NCI-H146 treated with DMSO at 0.1 percent for 48 hours (cell line): ENCODE data around the gene SPATA6.
"Not testable (repeated sequence)": the region's sequence is repeated elsewhere in the genome, so short reads cannot be mapped to it uniquely, and the experiment has no call there.

ENCODE experiments used
- DNase-seq: peaks from one replicate; lab custom pipeline; 2025; ENCODE audit not compliant: unreplicated experiment; lab: John Stamatoyannopoulos, UW

The SPATA6 gene

GRCh38 chr1:48471691-48472576, at the start of gene SPATA6:
Gene SPATA6 (minus strand): TSS chr1:48472204. CDS start chr1:48472008, 196 bp downstream.
- DNase-seq, result peak; percentile 51

- not testable (repeated sequence) for DNase-seq
These were observed 47.9 kb upstream of the SPATA6 start for GRCh38 chr1:48519896-48520295.

GRCh38 chr1:48506870-48507269, 34.9 kb upstream of the SPATA6 start:
- no peak for DNase-seq

- DNase-seq, result no peak
These were observed 28.8 kb upstream of the SPATA6 start for GRCh38 chr1:48500541-48501450.

- DNase-seq, result no peak
These were observed 27.3 kb upstream of the SPATA6 start for GRCh38 chr1:48499211-48499735.

- peak; percentile 20 for DNase-seq
These were observed 26.2 kb upstream of the SPATA6 start for GRCh38 chr1:48498096-48498791.

GRCh38 chr1:48495911-48496310, 23.9 kb upstream of the SPATA6 start:
- DNase-seq, result no peak

- no peak for DNase-seq
These were observed 23.2 kb upstream of the SPATA6 start for GRCh38 chr1:48495166-48495565.

- DNase-seq, result no peak
These were observed 22.2 kb upstream of the SPATA6 start for GRCh38 chr1:48493970-48494769.

GRCh38 chr1:48493041-48493440, 21.0 kb upstream of the SPATA6 start:
- DNase-seq, result no peak

GRCh38 chr1:48492392-48492791, 20.4 kb upstream of the SPATA6 start:
- no peak for DNase-seq

GRCh38 chr1:48488721-48489120, 16.7 kb upstream of the SPATA6 start:
- no peak for DNase-seq

GRCh38 chr1:48480504-48480903, 8.5 kb upstream of the SPATA6 start:
- no peak for DNase-seq

- not testable (repeated sequence) for DNase-seq
These were observed 8.0 kb upstream of the SPATA6 start for GRCh38 chr1:48480023-48480422.

- DNase-seq, result no peak
These were observed 634 bp upstream of the SPATA6 start for GRCh38 chr1:48472638-48473037.

- no peak for DNase-seq
These were observed 884 bp downstream of the SPATA6 start for GRCh38 chr1:48470950-48471690.

GRCh38 chr1:48470481-48470855, 1.5 kb downstream of the SPATA6 start:
- DNase-seq, result no peak

GRCh38 chr1:48469616-48470480, 2.2 kb downstream of the SPATA6 start:
- no peak for DNase-seq

GRCh38 chr1:48466594-48466993, 5.4 kb downstream of the SPATA6 start:
- DNase-seq, result no peak
